WTC11 (cell line): Measurements from ENCODE around the gene DCX. TPM values are rescaled to one million over a fixed set of nuclear protein-coding genes. Genes with fewer than 3 reads are reported as not detected.

Source experiments
- ATAC-seq: fragments of 200-7000 bp; cut with Tn5 transposase; 2 replicates; pipeline ENCODE4 v1.10.0; 2021; ENCODE audit warnings: mild to moderate bottlenecking, moderate library complexity
- CTCF ChIA-PET: fragments of 300-600 bp; sonication (Branson Sonifier 250); formaldehyde crosslinking; loops from one replicate; lab custom pipeline; 2021; ENCODE audit warnings: antibody characterized with exemption; lab: Charles Lee
- POLR2A ChIA-PET: fragments of 350-600 bp; sonication (Branson Sonifier 250); formaldehyde crosslinking; loops from one replicate; lab custom pipeline; 2021; ENCODE audit warnings: antibody characterized with exemption; lab: Charles Lee
- DNase-seq: peaks from one replicate; pipeline ENCODE4 v3.0.0; 2021; ENCODE audit warnings: low spot score
- H3K27ac Mint-ChIP-seq: 2 replicates; pipeline ENCODE4 v1.8.0; 2021; ENCODE audit warnings: mixed read lengths
- H3K27me3 Mint-ChIP-seq: 2 replicates; pipeline ENCODE4 v1.8.0; 2021; ENCODE audit warnings: low read depth, mild to moderate bottlenecking, moderate library complexity, mixed read lengths
- H3K36me3 Mint-ChIP-seq: 2 replicates; pipeline ENCODE4 v1.8.0; 2021; ENCODE audit warnings: mixed read lengths
- H3K4me1 Mint-ChIP-seq: 2 replicates; pipeline ENCODE4 v1.8.0; 2022; ENCODE audit warnings: mixed read lengths
- H3K4me3 Mint-ChIP-seq: 2 replicates; pipeline ENCODE4 v1.8.0; 2021; ENCODE audit warnings: mild to moderate bottlenecking, moderate library complexity, mixed read lengths
- H3K9me3 Mint-ChIP-seq: 2 replicates; pipeline ENCODE4 v1.8.0; 2021; ENCODE audit warnings: mixed read lengths
- EMX1 ChIP-seq: fragments of 250-450 bp; sonication (Bioruptor Pico); IDR thresholded peaks from 2 replicates; pipeline ENCODE4 v1.8.0; 2021; ENCODE audit warnings: mild to moderate bottlenecking
- ESRRA ChIP-seq: sonication (generic); formaldehyde crosslinking; IDR thresholded peaks from 2 replicates; pipeline ENCODE4 v1.8.1; 2022; ENCODE audit warnings: mild to moderate bottlenecking, missing genetic modification reagents, borderline replicate concordance
- GABPB1 ChIP-seq: sonication (generic); formaldehyde crosslinking; IDR thresholded peaks from 2 replicates; pipeline ENCODE4 v1.8.1; 2023; ENCODE audit warnings: mild to moderate bottlenecking, missing genetic modification reagents
- KAT7 ChIP-seq: sonication (generic); formaldehyde crosslinking; IDR thresholded peaks from 2 replicates; pipeline ENCODE4 v1.8.1; 2023; ENCODE audit warnings: missing genetic modification reagents, mild to moderate bottlenecking, borderline replicate concordance
- MAX ChIP-seq: sonication (generic); formaldehyde crosslinking; IDR thresholded peaks from 2 replicates; pipeline ENCODE4 v1.8.0; 2022; ENCODE audit warnings: mild to moderate bottlenecking, missing genetic modification reagents
- PRDM15 ChIP-seq: sonication (generic); formaldehyde crosslinking; IDR thresholded peaks from 2 replicates; pipeline ENCODE4 v1.8.0; 2022; ENCODE audit warnings: missing genetic modification reagents
- PRRX2 ChIP-seq: fragments of 250-450 bp; sonication (Bioruptor Pico); IDR thresholded peaks from 2 replicates; pipeline ENCODE4 v1.8.0; 2021; ENCODE audit warnings: mild to moderate bottlenecking
- RELA ChIP-seq: sonication (generic); formaldehyde crosslinking; IDR thresholded peaks from 2 replicates; pipeline ENCODE4 v1.8.1; 2022; ENCODE audit warnings: missing genetic modification reagents, mild to moderate bottlenecking, borderline replicate concordance
- RORB ChIP-seq: fragments of 250-450 bp; sonication (Bioruptor Pico); IDR thresholded peaks from 2 replicates; pipeline ENCODE4 v1.9.0; 2021; ENCODE audit warnings: mild to moderate bottlenecking
- SOX15 ChIP-seq: fragments of 250-450 bp; sonication (Bioruptor Pico); IDR thresholded peaks from 2 replicates; pipeline ENCODE4 v1.9.0; 2021; ENCODE audit warnings: mild to moderate bottlenecking
- TP53 ChIP-seq: sonication (generic); formaldehyde crosslinking; IDR thresholded peaks from 2 replicates; pipeline ENCODE4 v1.8.1; 2023; ENCODE audit warnings: mild to moderate bottlenecking, missing genetic modification reagents
- ZBTB43 ChIP-seq: sonication (generic); formaldehyde crosslinking; IDR thresholded peaks from 2 replicates; pipeline ENCODE4 v1.8.1; 2023; ENCODE audit warnings: mild to moderate bottlenecking, missing genetic modification reagents
- ZNF121 ChIP-seq: sonication (generic); formaldehyde crosslinking; IDR thresholded peaks from 2 replicates; pipeline ENCODE4 v1.8.0; 2023; ENCODE audit warnings: missing genetic modification reagents
- ZNF396 ChIP-seq: fragments of 250-450 bp; sonication (Bioruptor Pico); IDR thresholded peaks from 2 replicates; pipeline ENCODE4 v1.8.0; 2021; ENCODE audit warnings: mild to moderate bottlenecking, moderate library complexity, borderline replicate concordance
- ZNF512 ChIP-seq: sonication (generic); formaldehyde crosslinking; IDR thresholded peaks from 2 replicates; pipeline ENCODE4 v1.8.1; 2022; ENCODE audit warnings: missing genetic modification reagents, borderline replicate concordance
- ZSCAN18 ChIP-seq: fragments of 250-450 bp; sonication (Bioruptor Pico); IDR thresholded peaks from 2 replicates; pipeline ENCODE4 v2.1.2; 2022; ENCODE audit warnings: mild to moderate bottlenecking, moderate library complexity
- total RNA-seq: library from RNA; stranded (reverse); gene quantifications from 3 replicates; pipeline ENCODE4 v1.2.3, GENCODE V29; 2021
- TF ChIP-seq, protein P1 (sequence below): sonication (generic); formaldehyde crosslinking; IDR thresholded peaks from 2 replicates; pipeline ENCODE4 v1.8.1; 2023; ENCODE audit warnings: mild to moderate bottlenecking, moderate library complexity, missing genetic modification reagents
- TF ChIP-seq, protein P2 (sequence below): sonication (generic); formaldehyde crosslinking; IDR thresholded peaks from 2 replicates; pipeline ENCODE4 v1.8.0; 2023; ENCODE audit warnings: mild to moderate bottlenecking, missing genetic modification reagents
- TF ChIP-seq, protein P3 (sequence below): sonication (generic); formaldehyde crosslinking; IDR thresholded peaks from 2 replicates; pipeline ENCODE4 v1.8.1; 2022; ENCODE audit warnings: mild to moderate bottlenecking, missing genetic modification reagents, moderate library complexity, borderline replicate concordance

DCX gene
- total RNA-seq, 1 experiment from 2014 or later = 2.1 TPM

DNA sequence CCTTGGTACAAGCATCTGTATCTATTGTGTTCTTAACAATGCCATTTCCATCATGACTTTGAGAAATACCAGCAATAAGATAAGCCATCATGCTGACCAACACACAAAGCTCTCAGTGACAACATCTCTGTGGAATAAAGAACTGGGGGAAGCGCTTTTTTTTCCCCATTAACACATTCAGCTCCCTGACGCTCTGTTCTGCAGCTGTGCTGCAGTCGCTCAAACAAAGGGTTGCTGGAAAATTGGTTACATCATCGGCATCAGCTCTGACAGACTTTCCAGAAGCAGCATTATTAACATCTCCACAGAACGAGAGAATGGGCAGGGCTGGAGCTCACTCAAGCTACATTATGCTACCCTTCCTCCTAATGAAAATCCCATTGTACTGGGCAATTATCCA is 39.9 kb downstream of the DCX start:
- Mint-ChIP-seq H3K27me3 (no peaks in the 10 kb centered on the region; the same call in 1 of the 2 replicates), H3K4me3 (no peak overlapping the region), H3K27ac (no peak overlapping the region), H3K9me3 (no peaks in the 10 kb centered on the region), H3K36me3 (no peaks in the 10 kb centered on the region), H3K4me1 (peaks cover 20% of the 10 kb centered on the region)
- POLR2A ChIA-PET = interaction anchor here (0.6 kb wide), 1 partner anchor 202 kb away, joined by 3 read pairs; no protein-coding TSS in a partner anchor
- TF ChIP-seq GABPB1 (no peak), ZNF512 (CRISPR knock-in tag) (no peak), RORB (no peak), KAT7 (CRISPR knock-in tag) (no peak), MAX (CRISPR knock-in tag) (no peak), EMX1 (CRISPR knock-in tag) (no peak), SOX15 (CRISPR knock-in tag) (no peak), RELA (CRISPR knock-in tag) (no peak), PRRX2 (no peak), ESRRA (no peak), ZSCAN18 (CRISPR knock-in tag) (no peak)
- TF ChIP-seq, protein P1, sequence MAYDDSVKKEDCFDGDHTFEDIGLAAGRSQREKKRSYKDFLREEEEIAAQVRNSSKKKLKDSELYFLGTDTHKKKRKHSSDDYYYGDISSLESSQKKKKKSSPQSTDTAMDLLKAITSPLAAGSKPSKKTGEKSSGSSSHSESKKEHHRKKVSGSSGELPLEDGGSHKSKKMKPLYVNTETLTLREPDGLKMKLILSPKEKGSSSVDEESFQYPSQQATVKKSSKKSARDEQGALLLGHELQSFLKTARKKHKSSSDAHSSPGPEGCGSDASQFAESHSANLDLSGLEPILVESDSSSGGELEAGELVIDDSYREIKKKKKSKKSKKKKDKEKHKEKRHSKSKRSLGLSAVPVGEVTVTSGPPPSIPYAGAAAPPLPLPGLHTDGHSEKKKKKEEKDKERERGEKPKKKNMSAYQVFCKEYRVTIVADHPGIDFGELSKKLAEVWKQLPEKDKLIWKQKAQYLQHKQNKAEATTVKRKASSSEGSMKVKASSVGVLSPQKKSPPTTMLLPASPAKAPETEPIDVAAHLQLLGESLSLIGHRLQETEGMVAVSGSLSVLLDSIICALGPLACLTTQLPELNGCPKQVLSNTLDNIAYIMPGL (CRISPR knock-in tag) = no peak
- TF ChIP-seq, protein P2, sequence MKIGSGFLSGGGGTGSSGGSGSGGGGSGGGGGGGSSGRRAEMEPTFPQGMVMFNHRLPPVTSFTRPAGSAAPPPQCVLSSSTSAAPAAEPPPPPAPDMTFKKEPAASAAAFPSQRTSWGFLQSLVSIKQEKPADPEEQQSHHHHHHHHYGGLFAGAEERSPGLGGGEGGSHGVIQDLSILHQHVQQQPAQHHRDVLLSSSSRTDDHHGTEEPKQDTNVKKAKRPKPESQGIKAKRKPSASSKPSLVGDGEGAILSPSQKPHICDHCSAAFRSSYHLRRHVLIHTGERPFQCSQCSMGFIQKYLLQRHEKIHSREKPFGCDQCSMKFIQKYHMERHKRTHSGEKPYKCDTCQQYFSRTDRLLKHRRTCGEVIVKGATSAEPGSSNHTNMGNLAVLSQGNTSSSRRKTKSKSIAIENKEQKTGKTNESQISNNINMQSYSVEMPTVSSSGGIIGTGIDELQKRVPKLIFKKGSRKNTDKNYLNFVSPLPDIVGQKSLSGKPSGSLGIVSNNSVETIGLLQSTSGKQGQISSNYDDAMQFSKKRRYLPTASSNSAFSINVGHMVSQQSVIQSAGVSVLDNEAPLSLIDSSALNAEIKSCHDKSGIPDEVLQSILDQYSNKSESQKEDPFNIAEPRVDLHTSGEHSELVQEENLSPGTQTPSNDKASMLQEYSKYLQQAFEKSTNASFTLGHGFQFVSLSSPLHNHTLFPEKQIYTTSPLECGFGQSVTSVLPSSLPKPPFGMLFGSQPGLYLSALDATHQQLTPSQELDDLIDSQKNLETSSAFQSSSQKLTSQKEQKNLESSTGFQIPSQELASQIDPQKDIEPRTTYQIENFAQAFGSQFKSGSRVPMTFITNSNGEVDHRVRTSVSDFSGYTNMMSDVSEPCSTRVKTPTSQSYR (CRISPR knock-in tag) = no peak
- TF ChIP-seq, protein P3, sequence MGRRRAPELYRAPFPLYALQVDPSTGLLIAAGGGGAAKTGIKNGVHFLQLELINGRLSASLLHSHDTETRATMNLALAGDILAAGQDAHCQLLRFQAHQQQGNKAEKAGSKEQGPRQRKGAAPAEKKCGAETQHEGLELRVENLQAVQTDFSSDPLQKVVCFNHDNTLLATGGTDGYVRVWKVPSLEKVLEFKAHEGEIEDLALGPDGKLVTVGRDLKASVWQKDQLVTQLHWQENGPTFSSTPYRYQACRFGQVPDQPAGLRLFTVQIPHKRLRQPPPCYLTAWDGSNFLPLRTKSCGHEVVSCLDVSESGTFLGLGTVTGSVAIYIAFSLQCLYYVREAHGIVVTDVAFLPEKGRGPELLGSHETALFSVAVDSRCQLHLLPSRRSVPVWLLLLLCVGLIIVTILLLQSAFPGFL (CRISPR knock-in tag) = no peak
- CTCF ChIA-PET = no interaction called here
- DNase-seq (no peak), ATAC-seq (no peak)

DNA sequence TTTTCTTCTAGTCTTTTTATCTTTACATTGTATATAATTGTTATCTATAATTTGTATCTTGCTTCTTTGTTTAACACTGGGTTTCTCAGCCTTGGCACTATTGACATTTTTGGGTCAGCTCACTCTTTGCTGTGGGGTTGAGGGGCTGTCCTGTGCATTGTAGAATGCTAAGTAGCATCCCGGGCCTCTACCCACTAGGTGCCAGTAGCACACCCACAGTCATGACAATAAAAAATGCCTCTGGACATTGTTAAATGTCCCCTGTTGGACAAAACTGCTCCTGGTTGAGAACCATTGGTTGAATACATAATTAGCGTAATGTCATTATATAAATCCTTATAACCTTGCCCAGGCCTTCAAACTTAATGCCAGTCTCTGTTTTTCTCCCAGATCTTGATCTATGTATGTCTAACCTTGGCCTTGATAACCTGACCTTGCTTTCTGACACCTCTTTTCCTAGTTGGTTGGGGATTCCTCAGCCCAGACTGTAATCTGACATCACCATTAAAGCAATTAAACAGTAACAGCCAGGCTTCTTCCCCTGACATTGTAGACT is 46.1 kb downstream of the DCX start:
- CTCF ChIA-PET = no interaction called here
- no peak for TF ChIP-seq ZNF396 (CRISPR knock-in tag)
- no peak for TF ChIP-seq TP53
- no peak for TF ChIP-seq PRDM15 (CRISPR knock-in tag)
- no peak for TF ChIP-seq ZNF121
- no peak for TF ChIP-seq ZBTB43 (CRISPR knock-in tag)

More for the DNA sequence above, 46.1 kb downstream of the DCX start:
- H3K4me3 Mint-ChIP-seq = no peak overlapping the region
- no peak overlapping the region for H3K27ac Mint-ChIP-seq
- POLR2A ChIA-PET = no interaction called here
- DNase-seq = no peak
- H3K27me3 Mint-ChIP-seq = no peaks in the 10 kb centered on the region; the same call in 1 of the 2 replicates
- no peaks in the 10 kb centered on the region for H3K9me3 Mint-ChIP-seq
- H3K36me3 Mint-ChIP-seq = no peaks in the 10 kb centered on the region
- H3K4me1 Mint-ChIP-seq = peaks cover 13% of the 10 kb centered on the region
- no peak for ATAC-seq
